ACC112 (cell line): ENCODE measurements around the gene CRHBP.
A peak's percentile ranks its signal among the peaks of the same experiment; 100 is the strongest.
"Not testable (repeated sequence)": the region's sequence is repeated elsewhere in the genome, so short reads cannot be mapped to it uniquely, and the experiment has no call there.

Experiments
- H2AFZ ChIP-seq: fragments of 200-600 bp; sonication (generic); one replicate; pipeline ENCODE4 v1.6.0; 2017; ENCODE audit warnings: antibody characterized with exemption, low read length; ENCODE audit not compliant: unreplicated experiment
- H3K27ac ChIP-seq: fragments of 200-600 bp; sonication (generic); 2 replicates; pipeline ENCODE4 v1.5.1; 2014; ENCODE audit warnings: low read depth, mild to moderate bottlenecking, antibody characterized with exemption, low read length, moderate library complexity
- H3K27me3 ChIP-seq: fragments of 200-600 bp; sonication (generic); 2 replicates; pipeline ENCODE4 v1.6.1; 2014; ENCODE audit warnings: mild to moderate bottlenecking, antibody characterized with exemption, low read length, moderate library complexity, mixed read lengths; ENCODE audit not compliant: insufficient read depth
- H3K36me3 ChIP-seq: fragments of 200-600 bp; sonication (generic); 2 replicates; pipeline ENCODE4 v1.6.1; 2016; ENCODE audit warnings: mild to moderate bottlenecking, antibody characterized with exemption, low read length, moderate library complexity, mixed read lengths; ENCODE audit not compliant: insufficient read depth
- H3K4me1 ChIP-seq: fragments of 200-600 bp; sonication (generic); one replicate; pipeline ENCODE4 v1.6.1; 2016; ENCODE audit warnings: low read length, mixed read lengths; ENCODE audit not compliant: insufficient read depth, unreplicated experiment, control insufficient read depth
- H3K4me3 ChIP-seq: fragments of 200-600 bp; sonication (generic); 2 replicates; pipeline ENCODE4 v1.5.1; 2014; ENCODE audit warnings: mild to moderate bottlenecking, low read depth, low read length
- H3K79me2 ChIP-seq: fragments of 200-600 bp; sonication (generic); one replicate; pipeline ENCODE4 v1.6.0; 2016; ENCODE audit warnings: low read length; ENCODE audit not compliant: control insufficient read depth, unreplicated experiment, insufficient read depth

Gene CRHBP

DNA sequence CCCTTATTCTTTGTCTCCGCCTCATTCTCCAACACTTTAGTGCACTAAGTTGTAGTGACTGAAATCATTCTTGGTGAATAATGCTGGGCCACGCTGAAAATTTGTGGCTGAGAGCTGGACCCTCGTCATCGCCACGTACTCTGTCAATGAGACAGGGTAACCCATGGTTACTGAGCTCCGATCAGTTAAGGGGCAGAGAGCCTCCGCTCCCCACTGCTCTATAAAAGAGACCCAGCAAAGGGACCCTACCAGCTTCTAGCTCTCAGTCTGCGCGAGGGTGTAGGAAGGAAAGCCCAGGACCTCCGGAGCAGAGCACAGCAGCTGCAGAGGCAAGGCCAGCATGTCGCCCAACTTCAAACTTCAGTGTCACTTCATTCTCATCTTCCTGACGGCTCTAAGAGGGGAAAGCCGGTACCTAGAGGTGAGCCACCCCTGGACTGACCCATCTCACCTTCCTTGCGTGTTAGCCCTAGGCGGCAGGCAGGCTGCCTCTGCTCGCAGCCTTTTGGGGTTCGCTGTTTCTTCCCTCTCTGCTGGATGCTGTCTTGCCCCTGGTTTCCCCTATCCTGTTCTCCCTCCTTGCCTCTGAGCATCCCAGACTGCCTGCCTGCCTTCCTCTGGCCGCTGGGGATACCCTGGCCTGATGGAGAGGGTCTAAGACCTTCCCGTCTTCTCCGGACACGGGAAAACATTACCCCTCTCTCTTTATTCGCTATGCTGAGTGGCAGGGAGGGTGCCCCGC lies at the start of gene CRHBP:
CRHBP (plus strand) TSS at position 251 of the 742 bp plus-strand sequence; CDS start at position 341, 90 bp downstream.
- Histone ChIP-seq H3K27me3 (peaks cover 39% of the 10 kb centered on the region), H3K4me3 (peak within 1 kb of the TSS; percentile 69), H3K36me3 (no peaks in the 10 kb centered on the region)

GRCh38 chr5:76908166-76908565 lies 44.7 kb upstream of the CRHBP start:
- no peaks in the 10 kb centered on the region for H3K79me2 ChIP-seq
- no peak overlapping the region for H3K27ac ChIP-seq
- H3K27me3 ChIP-seq = no peaks in the 10 kb centered on the region
- no peaks in the 10 kb centered on the region for H3K36me3 ChIP-seq
- H2AFZ ChIP-seq = no peak overlapping the region
- no peak overlapping the region for H3K4me3 ChIP-seq
- H3K4me1 ChIP-seq = no peaks in the 10 kb centered on the region

More for the DNA sequence above, at the start of gene CRHBP:
- Histone ChIP-seq H2AFZ (peak within 1 kb of the TSS; percentile 31), H3K79me2 (no peaks in the 10 kb centered on the region), H3K4me1 (peaks cover 6% of the 10 kb centered on the region), H3K27ac (no peak within 1 kb of the TSS)

- not testable (repeated sequence) for H3K4me1 ChIP-seq, H3K4me3 ChIP-seq, H2AFZ ChIP-seq, H3K79me2 ChIP-seq, H3K36me3 ChIP-seq, H3K27ac ChIP-seq, H3K27me3 ChIP-seq
These were observed 42.4 kb upstream of the CRHBP start for GRCh38 chr5:76910344-76910933.

DNA sequence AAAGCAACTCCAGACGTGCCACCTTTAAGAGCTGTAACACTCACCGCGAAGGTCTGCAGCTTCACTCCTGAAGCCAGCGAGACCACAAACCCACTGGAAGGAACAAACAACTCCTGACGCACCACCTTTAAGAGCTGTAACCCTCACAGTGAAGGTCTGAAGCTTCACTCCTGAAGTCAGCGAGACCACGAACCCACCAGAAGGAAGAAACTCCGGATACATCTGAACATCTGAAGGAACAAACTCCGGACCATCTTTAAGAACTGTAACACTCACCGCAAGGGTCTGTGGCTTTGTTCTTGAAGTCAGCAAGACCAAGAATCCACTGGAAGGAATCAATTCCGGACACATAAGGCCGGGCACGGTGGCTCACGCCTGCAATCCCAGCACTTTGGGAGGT lies 38.2 kb upstream of the CRHBP start:
- H3K27ac ChIP-seq, H2AFZ ChIP-seq, H3K4me3 ChIP-seq, H3K4me1 ChIP-seq, H3K79me2 ChIP-seq, H3K27me3 ChIP-seq, H3K36me3 ChIP-seq: not testable (repeated sequence)

GRCh38 chr5:76918539-76918938 lies 34.3 kb upstream of the CRHBP start:
- H3K79me2 ChIP-seq = no peaks in the 10 kb centered on the region
- no peaks in the 10 kb centered on the region for H3K4me1 ChIP-seq
- H3K36me3 ChIP-seq = no peaks in the 10 kb centered on the region
- no peak overlapping the region for H2AFZ ChIP-seq
- H3K27ac ChIP-seq = no peak overlapping the region
- H3K4me3 ChIP-seq = no peak overlapping the region
- H3K27me3 ChIP-seq = peaks cover 6% of the 10 kb centered on the region

DNA sequence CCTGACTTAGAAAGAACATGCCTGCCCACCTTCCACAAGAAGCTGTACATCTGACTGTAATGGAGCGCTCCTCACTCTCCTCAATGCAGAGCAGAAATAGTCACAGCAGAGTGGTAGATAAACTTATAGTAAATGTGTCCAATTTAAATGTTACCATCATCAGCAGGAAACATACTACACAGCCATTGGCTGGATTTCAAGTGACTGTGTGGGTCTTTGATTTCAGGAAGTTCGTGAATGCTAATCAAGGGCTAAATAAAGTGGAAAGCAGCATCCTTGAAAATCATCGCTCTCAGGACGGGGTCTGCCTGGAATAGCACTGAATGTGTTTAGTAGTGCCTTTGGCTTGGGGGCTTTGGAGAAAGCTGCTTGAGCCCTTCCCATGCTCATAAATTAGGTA lies 32.4 kb upstream of the CRHBP start:
- Histone ChIP-seq H2AFZ (no peak overlapping the region), H3K4me3 (no peak overlapping the region), H3K27me3 (peaks cover 12% of the 10 kb centered on the region), H3K4me1 (no peaks in the 10 kb centered on the region), H3K79me2 (no peaks in the 10 kb centered on the region), H3K36me3 (no peaks in the 10 kb centered on the region), H3K27ac (no peak overlapping the region)

DNA sequence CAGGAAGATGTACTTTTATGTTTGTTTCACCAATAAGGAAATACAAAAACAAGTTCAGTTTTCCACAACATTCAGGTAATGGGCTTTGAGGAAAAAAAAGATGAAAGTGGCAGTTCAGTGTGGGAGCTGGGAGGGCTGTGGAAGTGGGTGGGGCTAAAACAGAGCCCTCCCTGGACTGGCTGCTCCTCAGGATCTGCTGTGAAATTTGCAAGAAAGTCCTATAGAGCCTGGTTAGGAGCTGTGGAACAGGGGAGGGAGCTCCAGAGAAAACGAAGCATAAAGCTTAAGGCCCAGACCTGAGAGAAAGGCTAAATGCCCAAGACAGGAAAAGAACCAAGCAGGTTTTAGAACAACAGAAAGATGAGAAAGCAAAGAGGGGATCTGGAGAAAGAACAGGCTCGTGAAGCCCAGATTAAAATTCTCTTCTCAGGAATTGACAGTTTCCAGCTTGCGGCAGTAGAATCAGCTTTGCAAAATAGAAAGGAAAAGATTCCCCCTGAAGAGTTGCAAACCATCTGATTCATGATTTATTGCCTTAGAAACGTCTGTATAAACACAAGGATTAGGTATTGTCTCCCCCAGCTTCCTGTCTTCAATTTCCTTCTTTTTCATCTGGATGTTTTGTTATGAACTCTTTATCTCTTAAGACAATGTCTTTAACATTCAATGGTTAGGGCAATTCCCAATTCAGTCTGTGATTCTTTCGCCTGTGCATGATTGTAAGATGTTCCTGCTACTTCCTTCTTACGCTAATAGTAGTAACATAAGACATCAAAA lies 26.3 kb upstream of the CRHBP start:
- peaks cover 31% of the 10 kb centered on the region for H3K27me3 ChIP-seq
- no peak overlapping the region for H3K27ac ChIP-seq
- H2AFZ ChIP-seq = no peak overlapping the region
- no peaks in the 10 kb centered on the region for H3K79me2 ChIP-seq
- H3K36me3 ChIP-seq = no peaks in the 10 kb centered on the region
- no peaks in the 10 kb centered on the region for H3K4me1 ChIP-seq
- no peak overlapping the region for H3K4me3 ChIP-seq

GRCh38 chr5:76927961-76928360 lies 24.9 kb upstream of the CRHBP start:
- Histone ChIP-seq H3K27ac (no peak overlapping the region), H3K79me2 (no peaks in the 10 kb centered on the region), H3K4me3 (no peak overlapping the region), H3K27me3 (peaks cover 36% of the 10 kb centered on the region), H2AFZ (no peak overlapping the region), H3K4me1 (no peaks in the 10 kb centered on the region), H3K36me3 (no peaks in the 10 kb centered on the region)

DNA sequence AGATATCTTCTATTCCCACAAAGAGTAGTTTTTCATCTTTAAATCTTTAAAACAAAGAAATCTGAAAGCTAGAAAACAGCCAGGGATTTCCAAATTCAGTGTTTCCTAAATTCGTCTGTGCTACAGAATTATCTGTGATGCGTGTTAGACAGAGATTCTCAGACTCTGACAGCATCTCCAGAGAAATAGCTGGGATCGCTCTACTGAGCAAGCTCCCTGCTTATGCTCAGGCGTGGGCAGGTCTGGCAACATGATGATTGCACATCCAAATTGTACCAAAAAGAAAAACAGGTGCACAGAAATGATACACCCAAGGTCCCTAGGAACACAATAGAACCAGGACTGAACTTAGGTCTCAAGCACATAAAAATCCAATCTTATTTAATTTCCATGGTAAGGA lies 22.8 kb upstream of the CRHBP start:
- H3K79me2 ChIP-seq = no peaks in the 10 kb centered on the region
- peaks cover 30% of the 10 kb centered on the region for H3K27me3 ChIP-seq
- no peaks in the 10 kb centered on the region for H3K36me3 ChIP-seq
- no peaks in the 10 kb centered on the region for H3K4me1 ChIP-seq
- H2AFZ ChIP-seq = no peak overlapping the region
- H3K4me3 ChIP-seq = no peak overlapping the region
- H3K27ac ChIP-seq = no peak overlapping the region

- Histone ChIP-seq H3K27me3 (no peaks in the 10 kb centered on the region), H3K79me2 (no peaks in the 10 kb centered on the region), H2AFZ (no peak overlapping the region), H3K4me1 (no peaks in the 10 kb centered on the region), H3K27ac (no peak overlapping the region), H3K4me3 (no peak overlapping the region), H3K36me3 (no peaks in the 10 kb centered on the region)
These were observed 14.7 kb upstream of the CRHBP start for GRCh38 chr5:76938177-76938576.
